Thyroid gland (tissue), 4 donors: ENCODE measurements around the gene DMD. TPM values are rescaled to one million over a fixed set of nuclear protein-coding genes. Genes with fewer than 3 reads are reported as not detected.

Source experiments
- DNase-seq, 2 donors: peaks; one replicate each; pipeline ENCODE4 v3.0.0-alpha.2; 2019
- H3K27ac ChIP-seq, 3 donors: fragments of 200-600 bp; sonication (generic); 1 replicate in 2 of 3; 2 replicates in 1 of 3; pipeline ENCODE4 v1.5.1; 2016 to 2019; ENCODE audit warnings: mild to moderate bottlenecking in 1 of 3, moderate library complexity in 1 of 3
- H3K27me3 ChIP-seq: fragments of 200-600 bp; sonication (generic); one replicate; pipeline ENCODE4 v1.5.1; 2019
- H3K36me3 ChIP-seq, 2 donors: fragments of 200-600 bp; sonication (generic); one replicate each; pipeline ENCODE4 v1.5.1; 2016 to 2019
- H3K4me1 ChIP-seq, 2 donors: fragments of 200-600 bp; sonication (generic); one replicate each; pipeline ENCODE4 v1.5.1; 2017 to 2019
- H3K4me3 ChIP-seq, 3 donors: fragments of 200-600 bp; sonication (generic); replicated peaks in 1 of 3; 1 replicate in 2 of 3; 2 replicates in 1 of 3; pipeline ENCODE4 v1.5.1; 2016; ENCODE audit warnings: mild to moderate bottlenecking in 1 of 3
- H3K9me3 ChIP-seq: fragments of 200-600 bp; sonication (generic); one replicate; pipeline ENCODE4 v1.5.1; 2017
- POLR2A ChIP-seq, 2 donors: fragments of 450-650 bp; IDR thresholded peaks; one replicate each; pipeline ENCODE4 v1.6.1; 2017; ENCODE audit warnings: antibody characterized with exemption in 2 of 2, mild to moderate bottlenecking in 2 of 2, moderate library complexity in 1 of 2
- WGBS, 2 donors: methylation state at CpG; one replicate each; pipeline ENCODE4 v1.1.5; 2017; 5-methylcytosine and 5-hydroxymethylcytosine counted together
- intact Hi-C: fragments of 100-400 bp; cut with DNase I; formaldehyde crosslinking; loops from one replicate; pipeline ENCODE4 v1.15.1; 2023
- total RNA-seq, 4 donors: library from RNA; depleted of rRNA; stranded (reverse); fragments of >200 nt; gene quantifications; one replicate each; pipeline ENCODE4 v1.2.3, GENCODE V29; 2016
- TF ChIP-seq, protein P1 (sequence below), 6 experiments: fragments of 200-600 bp in 3 of 6; fragments of 450-650 bp in 3 of 6; sonication (generic) in 3 of 6; IDR thresholded peaks; one replicate each; pipeline ENCODE4 v1.5.1; 2016 to 2019; ENCODE audit warnings: antibody characterized with exemption in 6 of 6, mild to moderate bottlenecking in 2 of 6, inconsistent platforms in 1 of 6, moderate library complexity in 1 of 6

The DMD gene
- total RNA-seq, 4 donors from 2014 or later: 16.5 to 24.0 (median 21.7) TPM

- Histone ChIP-seq H3K36me3 (no peaks in the 10 kb centered on the region), H3K4me3 (no peak overlapping the region), H3K9me3 (no peaks in the 10 kb centered on the region), H3K4me1 (peaks cover 13 to 18% of the 10 kb centered on the region in 2 donors), H3K27me3 (no peaks in the 10 kb centered on the region), H3K27ac (no peak overlapping the region)
- intact Hi-C loops: no loop called here
- no peak for TF ChIP-seq POLR2A (IDR thresholded peaks at IDR 0.05)
- TF ChIP-seq, protein P1, sequence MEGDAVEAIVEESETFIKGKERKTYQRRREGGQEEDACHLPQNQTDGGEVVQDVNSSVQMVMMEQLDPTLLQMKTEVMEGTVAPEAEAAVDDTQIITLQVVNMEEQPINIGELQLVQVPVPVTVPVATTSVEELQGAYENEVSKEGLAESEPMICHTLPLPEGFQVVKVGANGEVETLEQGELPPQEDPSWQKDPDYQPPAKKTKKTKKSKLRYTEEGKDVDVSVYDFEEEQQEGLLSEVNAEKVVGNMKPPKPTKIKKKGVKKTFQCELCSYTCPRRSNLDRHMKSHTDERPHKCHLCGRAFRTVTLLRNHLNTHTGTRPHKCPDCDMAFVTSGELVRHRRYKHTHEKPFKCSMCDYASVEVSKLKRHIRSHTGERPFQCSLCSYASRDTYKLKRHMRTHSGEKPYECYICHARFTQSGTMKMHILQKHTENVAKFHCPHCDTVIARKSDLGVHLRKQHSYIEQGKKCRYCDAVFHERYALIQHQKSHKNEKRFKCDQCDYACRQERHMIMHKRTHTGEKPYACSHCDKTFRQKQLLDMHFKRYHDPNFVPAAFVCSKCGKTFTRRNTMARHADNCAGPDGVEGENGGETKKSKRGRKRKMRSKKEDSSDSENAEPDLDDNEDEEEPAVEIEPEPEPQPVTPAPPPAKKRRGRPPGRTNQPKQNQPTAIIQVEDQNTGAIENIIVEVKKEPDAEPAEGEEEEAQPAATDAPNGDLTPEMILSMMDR (IDR thresholded peaks at IDR 0.05): no peak
- 59 to 60% methylated on average over 4 of the region's 4 CpGs for WGBS, 2 donors
- DNase-seq: peak; percentile 11 to 19
Measured at GRCh38 chrX:32597777-32598176, 613.6 kb downstream of the DMD start.

- Histone ChIP-seq H3K27me3 (no peaks in the 10 kb centered on the region), H3K9me3 (no peaks in the 10 kb centered on the region), H3K4me3 (no peak overlapping the region), H3K36me3 (no peaks in the 10 kb centered on the region), H3K27ac (no peak overlapping the region), H3K4me1 (no peaks in the 10 kb centered on the region)
- WGBS, 2 donors: 87 to 94% methylated on average over 2 to 3 of the region's 7 CpGs
- intact Hi-C loops: no loop called here
- no peak for DNase-seq
- TF ChIP-seq, protein P1 (IDR thresholded peaks at IDR 0.05): no peak
- no peak for TF ChIP-seq POLR2A (IDR thresholded peaks at IDR 0.05)
Measured at GRCh38 chrX:32592786-32593185, 618.6 kb downstream of the DMD start.

DNA sequence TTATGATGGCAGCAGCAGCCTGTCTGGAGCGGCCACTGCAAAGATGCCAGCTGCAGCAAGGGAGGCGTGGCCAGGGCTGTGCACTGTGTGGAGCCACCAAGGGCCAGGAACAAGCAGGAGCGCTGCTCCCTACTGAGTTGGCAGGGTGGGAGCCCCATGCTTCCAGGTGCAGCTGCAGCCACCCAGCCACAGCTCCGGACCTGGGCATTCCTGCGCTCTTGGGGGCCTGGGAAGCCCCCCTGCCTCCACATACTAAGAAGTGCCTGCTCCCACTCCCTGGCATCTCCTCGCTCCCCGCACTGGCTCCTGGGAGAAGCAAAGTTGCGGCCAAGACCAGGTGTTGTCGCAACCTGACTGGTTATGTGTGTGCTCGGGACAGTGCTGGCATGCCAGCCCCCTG is 619.8 kb downstream of the DMD start:
- 100% methylated on average over 3 to 5 of the region's 10 CpGs for WGBS, 2 donors
- H3K36me3 ChIP-seq: no peaks in the 10 kb centered on the region
- H3K4me3 ChIP-seq: no peak overlapping the region
- TF ChIP-seq, protein P1 (IDR thresholded peaks at IDR 0.05): no peak
- no peak for TF ChIP-seq POLR2A (IDR thresholded peaks at IDR 0.05)
- H3K4me1 ChIP-seq: no peaks in the 10 kb centered on the region
- no peak overlapping the region for H3K27ac ChIP-seq
- H3K27me3 ChIP-seq: no peaks in the 10 kb centered on the region
- no peak for DNase-seq
- intact Hi-C loops: no loop called here
- no peaks in the 10 kb centered on the region for H3K9me3 ChIP-seq

GRCh38 chrX:32582729-32583128 is 628.6 kb downstream of the DMD start:
- TF ChIP-seq, protein P1 (IDR thresholded peaks at IDR 0.05): no peak
- no peak for TF ChIP-seq POLR2A (IDR thresholded peaks at IDR 0.05)
- intact Hi-C loops: no loop called here
- WGBS, 2 donors: 57 to 72% methylated on average over 3 of the region's 3 CpGs

DNA sequence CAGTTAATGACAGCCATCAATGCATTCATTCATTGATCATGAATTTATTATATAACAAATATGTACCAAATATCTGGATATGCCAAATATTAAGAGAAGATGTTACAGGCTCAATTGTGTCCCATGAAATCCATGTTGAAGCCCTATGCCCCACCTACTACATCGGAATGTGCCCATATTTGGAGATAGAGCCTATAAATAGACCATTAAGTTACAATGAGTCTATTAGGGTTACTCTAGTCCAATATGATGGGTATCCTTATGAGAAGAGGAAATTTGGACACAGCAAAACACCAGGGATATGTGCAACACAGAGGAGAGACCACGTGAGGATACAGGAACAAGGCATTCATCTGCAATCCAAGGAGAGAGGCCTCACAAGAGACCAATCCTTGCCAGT is 634.5 kb downstream of the DMD start:
- Histone ChIP-seq H3K27ac (no peak overlapping the region), H3K4me3 (no peak overlapping the region), H3K27me3 (no peaks in the 10 kb centered on the region), H3K9me3 (no peaks in the 10 kb centered on the region), H3K4me1 (no peaks in the 10 kb centered on the region), H3K36me3 (no peaks in the 10 kb centered on the region)
- no peak for DNase-seq
- WGBS, 2 donors: 80 to 98% methylated on average over 2 of the region's 2 CpGs
- intact Hi-C loops: no loop called here
- TF ChIP-seq, protein P1 (IDR thresholded peaks at IDR 0.05): no peak
- TF ChIP-seq POLR2A (IDR thresholded peaks at IDR 0.05): no peak

More at GRCh38 chrX:32582729-32583128, 628.6 kb downstream of the DMD start:
- no peak for DNase-seq
- H3K27me3 ChIP-seq: no peaks in the 10 kb centered on the region
- no peak overlapping the region for H3K4me3 ChIP-seq
- H3K36me3 ChIP-seq: no peaks in the 10 kb centered on the region
- no peaks in the 10 kb centered on the region for H3K9me3 ChIP-seq
- no peaks in the 10 kb centered on the region for H3K4me1 ChIP-seq
- no peak overlapping the region for H3K27ac ChIP-seq
